22Rv1 (cell line): ENCODE results near the gene BAHD1.

Source experiments
- ZFX ChIP-seq: fragments of 450-650 bp; IDR thresholded peaks from 2 replicates; pipeline ENCODE4 v1.6.1; 2017; ENCODE audit warnings: antibody characterized with exemption, borderline replicate concordance
- TF ChIP-seq, protein P1 (sequence below): fragments of 450-650 bp; IDR thresholded peaks from 2 replicates; pipeline ENCODE4 v1.5.1; 2017; ENCODE audit warnings: mild to moderate bottlenecking

DNA sequence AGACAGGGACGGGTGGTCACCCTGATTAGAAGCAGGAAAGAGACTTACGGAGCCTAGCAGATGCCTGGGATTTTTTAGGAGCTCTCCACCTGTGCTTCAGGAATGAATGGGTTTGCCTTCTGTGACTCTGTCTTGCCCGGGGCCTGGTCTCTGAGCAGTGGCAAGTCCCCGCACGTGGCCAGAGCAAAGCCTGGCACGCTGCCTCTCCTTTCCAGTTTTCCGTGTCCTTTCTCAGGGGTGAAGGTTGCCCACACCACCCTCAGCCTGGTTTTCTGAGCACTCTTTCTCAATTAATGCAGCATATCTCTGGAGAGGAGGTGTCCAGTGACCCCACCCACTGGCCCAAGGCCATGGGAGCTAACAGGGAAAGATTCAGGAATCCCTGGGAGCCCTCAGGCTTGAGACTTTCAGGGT, 15.6 kb downstream of the BAHD1 start:
- TF ChIP-seq, protein P1, sequence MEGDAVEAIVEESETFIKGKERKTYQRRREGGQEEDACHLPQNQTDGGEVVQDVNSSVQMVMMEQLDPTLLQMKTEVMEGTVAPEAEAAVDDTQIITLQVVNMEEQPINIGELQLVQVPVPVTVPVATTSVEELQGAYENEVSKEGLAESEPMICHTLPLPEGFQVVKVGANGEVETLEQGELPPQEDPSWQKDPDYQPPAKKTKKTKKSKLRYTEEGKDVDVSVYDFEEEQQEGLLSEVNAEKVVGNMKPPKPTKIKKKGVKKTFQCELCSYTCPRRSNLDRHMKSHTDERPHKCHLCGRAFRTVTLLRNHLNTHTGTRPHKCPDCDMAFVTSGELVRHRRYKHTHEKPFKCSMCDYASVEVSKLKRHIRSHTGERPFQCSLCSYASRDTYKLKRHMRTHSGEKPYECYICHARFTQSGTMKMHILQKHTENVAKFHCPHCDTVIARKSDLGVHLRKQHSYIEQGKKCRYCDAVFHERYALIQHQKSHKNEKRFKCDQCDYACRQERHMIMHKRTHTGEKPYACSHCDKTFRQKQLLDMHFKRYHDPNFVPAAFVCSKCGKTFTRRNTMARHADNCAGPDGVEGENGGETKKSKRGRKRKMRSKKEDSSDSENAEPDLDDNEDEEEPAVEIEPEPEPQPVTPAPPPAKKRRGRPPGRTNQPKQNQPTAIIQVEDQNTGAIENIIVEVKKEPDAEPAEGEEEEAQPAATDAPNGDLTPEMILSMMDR, result no peak
- TF ChIP-seq ZFX, result no peak
